HG02678 (cell line): ENCODE data around the gene SURF6.
"Not testable (repeated sequence)": the region's sequence is repeated elsewhere in the genome, so short reads cannot be mapped to it uniquely, and the experiment has no call there.

ENCODE experiments used
- ATAC-seq: cut with Tn5 transposase; IDR thresholded peaks from one replicate; pipeline ENCODE4 v1.9.1; 2021; ENCODE audit warnings: mild to moderate bottlenecking, moderate library complexity; ENCODE audit not compliant: unreplicated experiment

SURF6 gene

DNA sequence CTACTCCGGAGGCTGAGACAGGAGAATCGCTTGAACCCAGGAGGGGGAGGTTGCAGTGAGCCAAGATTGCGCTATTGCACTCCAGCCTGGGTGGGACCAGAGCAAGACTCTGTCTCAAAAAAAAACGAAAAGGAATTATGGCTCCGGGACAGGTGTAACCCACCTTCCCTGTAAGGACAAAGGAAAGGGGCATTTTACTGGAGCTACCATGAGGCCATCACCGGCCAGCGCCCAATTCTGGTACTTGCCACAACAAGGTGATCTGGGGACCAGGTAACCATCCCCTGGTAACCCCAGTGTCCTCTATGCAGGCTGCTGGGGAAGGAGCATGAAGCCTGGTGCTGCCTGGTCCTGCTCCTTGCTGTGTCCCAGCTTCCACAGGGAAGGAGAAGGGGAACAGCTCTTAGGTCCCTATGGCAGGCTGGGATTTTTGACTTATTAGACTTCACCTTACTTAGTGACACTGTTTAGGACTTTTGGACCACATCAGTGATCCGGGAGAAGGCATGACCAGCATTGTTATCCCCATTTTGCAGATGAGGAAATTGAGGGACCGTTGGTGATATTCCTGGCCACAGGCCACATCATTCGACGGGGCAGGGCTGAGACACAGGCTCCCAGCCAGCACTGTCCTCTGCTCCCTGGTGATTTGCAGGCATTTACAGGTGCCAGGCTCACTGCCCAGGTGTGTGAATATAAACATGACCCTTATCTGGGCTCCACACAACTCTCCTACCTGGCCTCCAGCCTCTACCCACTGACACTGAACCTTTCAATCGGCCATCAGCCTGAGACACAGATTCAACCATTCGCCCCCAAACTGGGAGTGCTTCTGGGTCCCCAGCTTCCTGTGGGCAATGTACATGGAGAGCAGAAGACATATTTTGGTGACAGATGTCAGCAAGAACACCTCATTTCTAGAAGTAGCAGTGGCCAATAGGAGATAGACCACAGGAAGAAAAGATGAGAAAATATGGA, 34.4 kb downstream of the SURF6 start:
- ATAC-seq = no peak

DNA sequence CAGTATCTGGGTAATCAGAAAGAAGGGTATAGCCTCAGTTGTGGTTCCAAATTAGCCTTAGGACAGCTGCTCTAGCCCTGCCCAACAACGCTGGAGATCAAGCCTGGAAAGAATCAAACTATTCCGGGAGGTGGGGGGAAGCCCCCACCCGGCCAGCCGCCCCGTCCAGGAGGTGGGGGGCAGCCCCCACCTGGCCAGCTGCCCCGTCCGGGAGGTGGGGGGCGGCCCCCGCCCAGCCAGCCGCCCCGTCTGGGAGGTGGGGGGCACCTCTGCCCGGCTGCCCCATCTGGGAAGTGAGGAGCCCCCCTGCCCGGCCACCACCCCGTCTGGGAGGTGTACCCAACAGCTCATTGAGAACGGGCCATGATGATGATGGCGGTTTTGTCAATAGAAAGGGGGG, 36.0 kb downstream of the SURF6 start:
- not testable (repeated sequence) for ATAC-seq

DNA sequence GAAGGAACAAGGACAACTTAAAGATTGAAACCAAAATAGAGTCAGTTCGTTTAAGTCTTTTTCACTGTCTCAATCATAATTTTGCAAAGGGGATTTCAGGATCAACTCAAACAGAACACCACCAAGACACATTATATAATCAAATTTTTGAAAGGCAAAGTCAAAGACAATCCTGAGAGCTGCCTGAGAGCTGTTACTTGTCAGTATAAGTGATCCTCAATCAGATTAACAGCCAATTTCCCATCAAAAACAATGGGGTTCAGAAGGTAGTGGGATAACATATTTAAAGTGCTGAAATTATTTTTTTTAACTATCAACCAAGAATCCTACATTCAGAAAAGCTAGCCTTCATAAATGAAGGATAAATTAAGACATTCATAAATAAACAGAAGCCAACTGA, 41.7 kb downstream of the SURF6 start:
- no peak for ATAC-seq

DNA sequence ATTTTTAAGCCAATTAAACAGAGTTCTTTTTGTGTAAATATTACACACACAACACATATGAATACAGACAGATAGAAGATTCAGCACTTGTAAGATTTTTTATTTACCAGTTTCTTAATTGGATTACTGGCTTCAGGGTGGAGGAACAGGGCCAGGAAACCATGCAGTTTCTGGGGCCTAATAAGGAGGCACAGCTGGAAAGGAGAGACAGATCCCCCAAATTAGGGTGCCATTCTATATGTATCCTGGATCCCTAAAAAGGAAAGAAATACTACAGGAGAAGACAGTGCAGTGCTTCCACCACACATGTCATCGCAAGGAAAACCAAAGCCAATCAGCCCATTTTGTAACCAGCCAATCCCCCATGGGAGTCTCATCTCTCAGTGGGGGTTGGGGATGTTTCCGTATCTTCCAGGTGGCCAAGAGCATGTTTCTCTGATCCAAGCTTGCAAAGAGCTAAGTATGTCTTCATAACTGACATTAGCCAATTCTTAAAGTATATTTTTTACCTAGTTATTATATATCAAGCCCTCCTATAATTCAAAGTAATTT, 45.2 kb downstream of the SURF6 start:
- ATAC-seq = no peak

DNA sequence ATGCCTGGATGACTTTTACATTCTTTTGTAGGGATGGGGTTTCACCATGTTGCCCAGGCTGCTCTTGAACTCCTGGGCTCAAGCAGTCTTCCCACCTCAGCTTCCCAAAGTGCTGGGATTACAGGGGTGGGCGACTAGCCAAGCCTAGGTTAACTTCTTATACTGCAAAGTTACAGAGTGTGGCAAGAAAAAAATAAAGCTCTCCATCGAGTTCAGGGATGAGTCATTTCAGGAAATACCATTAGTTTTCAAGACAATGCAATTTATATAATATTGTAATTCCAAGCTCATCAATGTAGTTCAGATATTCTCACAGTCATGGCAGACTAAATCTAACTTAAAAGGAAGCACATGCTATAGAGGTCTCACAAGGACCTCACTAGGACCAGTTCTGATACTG, 49.5 kb downstream of the SURF6 start:
- no peak for ATAC-seq

DNA sequence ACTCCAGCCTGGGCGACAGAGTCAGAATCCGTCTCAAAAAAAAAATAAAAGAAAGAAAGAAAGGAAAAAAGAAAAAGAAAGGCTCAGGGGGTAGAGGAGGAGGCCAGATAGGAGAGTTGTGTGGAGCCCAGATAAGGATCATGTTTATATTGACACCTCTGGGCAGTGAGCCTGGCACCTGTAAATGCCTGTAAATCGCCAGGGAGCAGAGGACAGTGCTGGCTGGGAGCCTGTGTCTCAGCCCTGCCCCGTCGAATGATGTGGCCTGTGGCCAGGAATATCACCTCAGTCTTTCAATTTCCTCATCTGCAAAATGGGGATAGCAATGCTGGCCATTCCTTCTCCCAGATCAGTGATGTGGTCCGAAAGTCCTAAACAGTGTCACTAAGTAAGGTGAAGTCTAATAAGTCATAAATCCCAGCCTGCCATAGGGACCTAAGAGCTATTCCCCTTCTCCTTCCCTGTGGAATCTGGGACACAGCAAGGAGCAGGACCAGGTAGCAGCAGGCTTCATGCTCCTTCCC, 50.7 kb downstream of the SURF6 start:
- ATAC-seq = no peak

DNA sequence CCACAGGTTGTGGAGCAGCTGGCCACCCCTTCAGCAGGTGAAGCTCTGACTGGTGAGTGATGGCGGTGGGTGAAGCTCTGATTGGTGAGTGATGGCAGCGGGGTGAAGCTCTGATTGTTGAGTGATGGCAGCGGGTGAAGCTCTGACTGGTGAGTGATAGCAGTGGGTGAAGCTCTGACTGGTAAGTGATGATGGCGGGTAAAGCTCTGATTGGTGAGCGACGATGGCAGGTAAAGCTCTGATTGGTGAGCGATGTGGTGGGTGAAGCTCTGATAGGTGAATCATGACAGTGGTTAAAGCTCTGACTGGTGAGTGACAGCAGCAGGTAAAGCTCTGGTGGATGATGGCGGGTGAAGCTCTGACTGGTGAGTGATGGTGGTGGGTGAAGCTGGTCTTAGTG, 51.6 kb downstream of the SURF6 start:
- no peak for ATAC-seq

DNA sequence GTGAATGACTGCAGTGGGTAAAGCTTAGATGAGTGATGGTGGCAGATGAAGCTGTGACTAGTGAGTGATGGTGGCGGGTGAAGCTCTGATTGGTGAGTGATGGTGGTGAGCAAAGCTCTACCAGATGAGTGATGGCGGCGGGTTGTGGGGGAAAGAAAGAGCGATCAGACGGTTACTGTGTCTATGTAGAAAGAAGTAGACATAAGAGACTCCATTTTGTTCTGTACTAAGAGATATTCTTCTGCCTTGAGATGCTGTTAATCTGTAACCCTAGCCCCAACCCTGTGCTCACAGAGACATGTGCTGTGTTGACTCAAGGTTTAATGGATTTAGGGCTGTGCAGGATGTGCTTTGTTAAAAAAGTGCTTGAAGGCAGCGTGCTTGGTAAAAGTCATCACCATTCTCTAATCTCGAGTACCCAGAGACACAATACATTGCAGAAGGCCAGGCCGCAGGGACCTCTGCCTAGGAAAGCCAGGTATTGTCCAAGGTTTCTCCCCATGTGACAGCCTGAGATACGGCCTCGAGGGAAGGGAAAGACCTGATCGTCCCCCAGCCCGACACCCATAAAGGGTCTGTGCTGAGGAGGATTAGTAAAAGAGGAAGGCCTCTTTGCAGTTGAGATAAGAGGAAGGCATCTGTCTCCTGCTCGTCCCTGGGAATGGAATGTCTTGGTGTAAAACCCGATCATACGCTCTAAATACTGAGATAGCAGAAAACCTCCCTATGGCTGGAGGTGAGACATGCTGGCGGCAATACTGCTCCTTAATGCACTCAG, 52.5 kb downstream of the SURF6 start:
- not testable (repeated sequence) for ATAC-seq

DNA sequence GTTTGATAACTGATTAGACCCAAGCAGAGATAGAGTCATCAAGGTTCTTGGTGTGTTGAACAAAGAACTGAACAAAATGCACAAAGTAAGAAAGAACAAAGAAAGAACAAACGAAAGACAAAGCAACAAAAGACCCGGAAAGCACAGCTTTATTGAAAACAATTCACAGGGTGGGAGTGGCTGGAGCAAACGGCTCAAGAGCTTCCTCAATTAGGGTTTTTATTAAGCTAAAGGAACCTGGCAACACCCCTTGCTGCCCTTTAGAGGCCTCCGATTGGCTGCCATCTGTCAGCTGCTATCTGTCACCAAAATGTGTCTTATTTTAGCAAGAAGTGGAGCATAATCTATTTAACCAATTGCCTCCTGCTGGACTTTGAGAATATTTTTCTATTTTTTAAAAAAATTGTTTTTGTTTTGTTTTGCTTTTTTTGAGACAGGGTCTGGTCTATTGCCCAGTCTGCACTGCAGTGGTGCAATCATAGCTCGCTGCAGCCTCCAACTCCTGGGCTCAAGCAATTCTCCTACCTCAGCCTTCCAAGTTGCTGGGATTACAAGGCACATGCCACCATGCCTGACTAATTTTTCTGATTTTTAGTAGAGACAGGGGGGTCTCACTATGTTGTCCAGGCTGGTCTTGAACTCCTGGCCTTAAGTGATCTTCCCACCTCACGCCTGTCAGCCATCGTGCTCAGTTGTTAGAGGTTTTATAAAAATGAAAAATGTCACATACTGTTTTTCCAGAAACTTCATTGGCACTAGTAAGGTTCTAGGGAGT, 53.3 kb downstream of the SURF6 start:
- ATAC-seq = no peak

DNA sequence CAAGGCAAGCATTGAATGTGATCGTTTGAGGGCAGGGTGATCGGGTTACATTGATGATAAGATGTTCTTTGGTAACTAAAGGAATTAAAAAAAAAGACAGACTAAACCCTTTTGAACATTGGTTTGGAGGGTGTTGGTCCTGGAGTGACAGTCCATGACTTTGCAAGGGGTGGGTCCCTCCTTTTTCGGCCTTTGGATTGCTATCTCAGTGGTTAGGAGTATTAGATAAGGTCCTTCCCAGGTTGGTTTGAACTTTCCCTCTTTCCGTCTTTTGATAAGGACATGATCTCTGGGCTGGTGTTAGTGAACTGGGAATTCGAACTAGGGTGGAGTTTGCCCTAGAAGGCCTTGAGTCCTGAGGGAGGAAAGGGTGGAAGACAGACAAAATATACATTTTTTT, 55.6 kb downstream of the SURF6 start:
- no peak for ATAC-seq
